Measurements from ENCODE around the gene B3GNT5.
"Not testable (repeated sequence)": the region's sequence is repeated elsewhere in the genome, so short reads cannot be mapped to it uniquely, and the experiment has no call there.

- TF ChIP-seq NFIC (IDR thresholded peaks at IDR 0.05; ENCODE audit: low read depth, low read length); POLR2AphosphoS5 (IDR thresholded peaks at IDR 0.05; ENCODE audit: low read length); FOXK2 (IDR thresholded peaks at IDR 0.05); TBL1XR1 (IDR thresholded peaks at IDR 0.05; ENCODE audit: low read depth, low read length); FOS (IDR thresholded peaks at IDR 0.05; ENCODE audit: borderline replicate concordance, extremely low read depth, insufficient read length); SUZ12 (IDR thresholded peaks at IDR 0.05; ENCODE audit: unreplicated experiment); YY1 (IDR thresholded peaks at IDR 0.05; ENCODE audit: low read depth, low read length): not testable (repeated sequence)
Measured at GRCh38 chr3:183230251-183230650, 22.8 kb upstream of the B3GNT5 start.
